Stimulated activated CD4-positive, alpha-beta T cell treated with anti-CD3 and anti-CD28 coated beads, Interleukin-1b, Interleukin-23, amount 100 ng/mL, for 24 hours (primary cell): Measurements from ENCODE around the gene KIRREL3.

ENCODE experiments used
- DNase-seq, 4 experiments: peaks; one replicate each; pipeline ENCODE4 v3.0.0-alpha.2; 2020; ENCODE audit warnings: low read depth in 4 of 4, low spot score in 1 of 4

The KIRREL3 gene

GRCh38 chr11:126477535-126478305 is 522.9 kb downstream of the KIRREL3 start:
- DNase-seq, result no peak

DNA sequence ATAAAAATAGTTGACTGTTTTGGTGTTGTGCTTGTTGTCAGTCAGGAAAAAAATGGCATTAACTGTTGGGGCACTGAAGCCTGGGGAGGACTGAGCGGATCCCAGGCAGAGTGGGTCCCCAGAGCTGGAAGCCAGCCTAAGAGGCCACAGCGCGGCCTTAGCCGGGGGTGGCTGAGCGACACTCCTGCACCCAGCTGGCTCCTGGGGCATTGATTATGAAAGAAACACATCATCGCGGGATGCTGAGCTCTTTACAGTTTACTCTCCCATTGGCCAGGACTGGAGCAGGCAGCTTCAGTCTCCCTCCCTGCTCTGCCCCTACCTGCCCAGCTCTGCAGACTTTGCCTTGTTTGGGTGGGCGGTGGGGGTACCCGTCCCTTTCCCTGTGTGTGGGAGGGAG is 523.6 kb downstream of the KIRREL3 start:
- no peak for DNase-seq

GRCh38 chr11:126476266-126476924 is 524.2 kb downstream of the KIRREL3 start:
- no peak for DNase-seq

DNA sequence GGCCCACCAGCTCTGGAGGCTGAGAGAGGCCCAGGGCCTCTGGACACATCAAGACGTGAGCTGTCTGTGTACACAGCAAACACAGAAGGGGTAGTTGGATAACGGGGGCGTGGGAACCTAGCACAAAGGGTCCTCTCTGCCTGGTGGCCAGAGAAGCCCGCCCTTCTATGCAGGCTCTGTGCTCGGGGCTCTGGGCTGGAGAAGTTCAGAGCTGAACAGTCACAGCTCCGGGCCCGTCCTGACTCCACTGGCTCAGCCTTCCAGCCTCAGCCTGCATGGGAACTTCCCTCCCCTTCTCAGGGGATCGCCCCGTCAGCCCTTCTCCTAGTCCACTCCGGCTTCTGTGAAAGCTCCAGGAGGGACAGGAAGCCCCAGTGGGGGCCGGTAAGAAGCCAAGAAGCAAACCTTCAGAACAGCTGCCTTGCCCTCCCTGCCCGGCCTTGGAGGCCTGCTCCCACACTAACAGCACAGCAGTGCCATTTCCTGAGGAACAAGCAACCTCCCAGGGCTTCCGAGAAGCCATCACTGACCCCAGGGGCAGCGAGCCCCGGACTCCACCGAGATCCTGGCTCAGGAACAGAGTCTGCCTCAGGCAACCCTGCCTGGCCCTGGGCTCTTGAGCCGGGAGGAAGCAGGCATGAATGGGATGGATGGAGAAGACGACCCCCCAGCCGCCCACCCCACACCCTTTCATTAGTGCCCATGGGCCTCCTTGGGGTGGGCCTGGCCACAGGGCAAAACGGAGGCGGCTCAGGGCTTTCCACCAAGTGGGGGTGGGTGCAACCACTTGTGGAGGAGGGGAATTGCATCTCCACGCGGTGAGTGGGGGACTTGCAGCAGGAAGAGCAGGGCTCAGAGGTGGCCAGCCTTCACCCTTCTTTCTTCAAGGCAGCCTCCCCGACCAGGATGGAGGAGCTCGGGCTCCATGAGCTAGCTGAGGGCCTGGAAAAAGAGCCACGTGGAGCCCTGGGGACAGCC is 525.3 kb downstream of the KIRREL3 start:
- DNase-seq, result no peak

DNA sequence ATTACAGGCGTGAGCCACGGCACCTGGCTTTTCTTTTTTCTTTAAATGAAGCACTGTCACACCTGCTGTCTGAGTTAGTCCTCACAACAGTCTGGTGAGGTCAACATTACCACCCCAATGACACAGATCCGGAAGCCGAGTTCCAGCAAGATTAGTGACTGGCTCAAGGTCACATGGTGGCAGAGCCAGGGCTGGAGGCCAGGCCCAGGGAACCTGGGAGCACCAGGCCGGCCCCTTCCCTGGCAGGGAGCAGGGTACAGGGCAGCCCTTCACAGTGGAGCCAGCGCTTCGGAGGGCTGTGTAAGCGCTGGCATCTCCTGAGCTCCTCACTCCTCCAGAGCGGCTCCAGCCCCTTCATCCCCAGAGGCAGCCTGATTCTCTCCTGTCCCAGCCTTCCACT is 526.4 kb downstream of the KIRREL3 start:
- DNase-seq, result no peak

GRCh38 chr11:126473269-126473668 is 527.3 kb downstream of the KIRREL3 start:
- DNase-seq, result no peak

DNA sequence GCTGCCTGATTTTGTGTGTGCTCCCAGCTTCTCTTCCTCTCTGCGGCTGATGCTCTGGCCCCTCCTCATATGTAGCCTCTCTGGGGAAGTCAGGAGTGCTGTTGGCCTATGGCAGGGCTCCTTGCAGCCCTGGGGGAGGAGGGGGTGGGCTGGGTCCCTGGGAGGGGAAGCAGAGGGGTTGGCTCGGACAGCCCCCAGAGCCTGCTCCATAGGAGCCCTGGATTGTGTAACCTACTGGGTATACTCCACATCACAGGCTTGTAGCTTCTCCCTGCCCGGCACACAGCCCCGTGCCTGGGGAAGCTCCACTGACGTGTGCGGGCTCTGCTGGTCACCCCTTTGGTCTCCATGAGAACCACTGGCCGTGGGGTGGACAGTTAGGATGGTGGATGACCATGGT is 531.3 kb downstream of the KIRREL3 start:
- no peak for DNase-seq

DNA sequence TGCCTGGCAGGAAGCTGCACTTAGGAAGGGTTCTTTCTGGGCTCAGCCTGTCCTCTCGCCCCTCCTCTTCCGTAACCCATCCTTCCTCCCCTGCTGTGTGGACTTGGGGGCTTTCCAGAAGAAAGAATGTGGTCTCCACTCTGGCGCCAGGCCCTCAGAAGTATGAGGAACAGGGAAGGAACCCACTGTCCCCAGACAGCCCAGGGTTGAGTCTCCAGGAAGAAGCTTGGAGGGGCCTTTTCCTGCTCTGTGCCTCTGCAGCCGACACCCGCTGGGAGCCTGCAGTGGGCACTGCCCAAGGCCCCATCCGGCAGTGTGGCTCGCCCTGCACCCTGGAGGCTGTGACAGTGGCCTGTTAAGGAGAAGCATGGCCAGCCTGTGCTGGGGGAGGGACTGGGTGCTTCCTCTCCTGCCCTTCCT is 532.5 kb downstream of the KIRREL3 start:
- DNase-seq, result no peak

DNA sequence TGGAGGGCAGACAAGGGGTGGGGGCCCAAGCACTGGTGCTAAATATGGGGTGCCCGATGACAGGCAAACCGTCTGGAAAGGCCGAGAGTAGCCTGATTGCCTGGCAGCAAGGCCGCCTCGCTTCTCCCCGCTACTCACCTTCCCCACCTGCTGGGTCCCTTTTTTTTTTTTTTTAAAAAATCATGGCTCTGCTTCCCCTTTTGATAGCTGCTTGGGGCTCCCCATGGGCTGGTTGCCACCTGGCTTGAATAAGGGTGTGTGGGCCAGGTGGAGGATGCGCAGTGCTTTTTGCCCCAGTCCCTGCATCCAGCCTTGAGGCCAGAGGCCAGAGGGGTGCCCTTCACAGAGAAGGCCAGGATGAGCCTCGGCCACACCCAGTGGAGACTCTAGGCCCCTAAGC is 533.1 kb downstream of the KIRREL3 start:
- DNase-seq, result no peak

GRCh38 chr11:126467046-126467370 is 533.6 kb downstream of the KIRREL3 start:
- DNase-seq, result no peak

DNA sequence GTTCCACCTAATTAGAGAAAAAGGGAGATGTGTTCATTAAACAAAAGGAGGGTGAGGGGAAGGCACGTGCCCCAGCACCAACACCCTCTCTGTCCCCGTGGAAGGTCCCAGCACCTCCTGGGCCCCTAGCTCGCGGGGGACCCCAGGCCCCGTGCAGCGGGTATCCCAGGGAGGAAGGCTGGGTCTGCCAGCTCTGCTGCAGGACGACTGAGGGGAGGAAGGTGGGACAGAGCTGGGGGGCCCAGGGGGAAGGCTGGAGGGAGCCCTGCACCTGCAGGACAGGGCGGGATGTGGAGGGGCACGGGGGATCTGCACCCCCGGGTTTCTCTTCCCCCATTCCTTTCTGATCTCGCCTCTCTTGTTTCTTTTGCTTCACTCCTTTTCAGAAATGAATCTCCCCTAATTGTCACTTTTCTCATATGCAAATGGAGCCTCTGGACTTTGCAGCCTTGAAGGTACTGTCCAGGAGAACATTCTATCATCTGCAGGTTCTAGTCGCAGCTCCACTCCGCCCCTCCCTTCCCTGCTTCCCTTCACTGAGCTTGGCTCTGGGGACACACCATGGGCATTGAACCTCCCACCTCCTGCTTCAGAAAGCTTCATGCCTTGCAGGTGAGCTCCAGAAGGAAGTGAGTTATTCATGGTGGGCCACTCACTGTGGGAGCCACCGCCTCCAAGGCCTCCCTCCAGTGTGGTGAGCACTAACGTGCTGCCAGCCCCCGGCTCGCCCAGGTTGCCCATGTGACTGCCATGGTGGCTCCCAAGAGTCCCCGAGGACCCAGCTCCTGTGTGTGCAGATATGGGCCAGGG is 534.1 kb downstream of the KIRREL3 start:
- no peak for DNase-seq

- DNase-seq, result no peak
These were observed 534.9 kb downstream of the KIRREL3 start for GRCh38 chr11:126465573-126466188.

- no peak for DNase-seq
These were observed 535.8 kb downstream of the KIRREL3 start for GRCh38 chr11:126464796-126465195.

DNA sequence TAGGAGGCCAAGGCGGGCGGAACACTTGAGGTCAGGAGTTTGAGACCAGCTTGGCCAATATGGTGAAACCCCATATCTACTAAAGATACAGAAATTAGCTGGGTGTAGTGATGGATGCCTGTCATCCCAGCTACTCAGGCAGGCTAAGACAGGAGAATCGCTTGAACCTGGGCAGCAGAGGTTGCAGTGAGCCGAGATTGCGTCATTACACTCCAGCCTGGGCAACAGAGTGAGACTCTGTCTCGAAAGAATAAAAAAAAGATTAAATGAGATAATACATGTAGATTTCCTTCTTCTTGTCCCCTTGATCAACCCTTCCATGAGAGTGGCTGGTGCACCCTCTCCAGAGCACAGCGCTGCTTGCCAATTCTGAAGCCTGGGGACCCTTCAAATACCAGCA is 538.1 kb downstream of the KIRREL3 start:
- DNase-seq, result no peak

DNA sequence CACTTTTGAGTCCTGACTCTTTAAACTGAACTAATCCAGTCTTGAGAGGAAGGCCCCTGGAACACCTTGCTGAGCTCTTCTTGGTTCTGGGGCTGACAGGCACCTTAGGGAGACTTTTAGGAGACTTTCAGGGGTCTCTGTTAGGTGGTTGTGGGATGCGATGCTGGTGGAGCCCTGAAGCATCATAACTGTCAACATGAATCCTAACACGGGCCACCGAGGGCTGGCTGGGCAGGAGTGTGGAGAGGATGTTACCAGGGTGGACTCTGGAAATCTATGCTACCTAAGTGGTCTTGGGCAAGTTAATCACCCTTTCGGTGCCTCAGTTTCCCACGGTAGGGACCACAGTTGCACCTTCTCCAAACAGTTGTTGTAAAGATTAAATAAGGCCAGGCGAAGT is 538.6 kb downstream of the KIRREL3 start:
- no peak for DNase-seq

GRCh38 chr11:126461096-126461440 is 539.5 kb downstream of the KIRREL3 start:
- no peak for DNase-seq

DNA sequence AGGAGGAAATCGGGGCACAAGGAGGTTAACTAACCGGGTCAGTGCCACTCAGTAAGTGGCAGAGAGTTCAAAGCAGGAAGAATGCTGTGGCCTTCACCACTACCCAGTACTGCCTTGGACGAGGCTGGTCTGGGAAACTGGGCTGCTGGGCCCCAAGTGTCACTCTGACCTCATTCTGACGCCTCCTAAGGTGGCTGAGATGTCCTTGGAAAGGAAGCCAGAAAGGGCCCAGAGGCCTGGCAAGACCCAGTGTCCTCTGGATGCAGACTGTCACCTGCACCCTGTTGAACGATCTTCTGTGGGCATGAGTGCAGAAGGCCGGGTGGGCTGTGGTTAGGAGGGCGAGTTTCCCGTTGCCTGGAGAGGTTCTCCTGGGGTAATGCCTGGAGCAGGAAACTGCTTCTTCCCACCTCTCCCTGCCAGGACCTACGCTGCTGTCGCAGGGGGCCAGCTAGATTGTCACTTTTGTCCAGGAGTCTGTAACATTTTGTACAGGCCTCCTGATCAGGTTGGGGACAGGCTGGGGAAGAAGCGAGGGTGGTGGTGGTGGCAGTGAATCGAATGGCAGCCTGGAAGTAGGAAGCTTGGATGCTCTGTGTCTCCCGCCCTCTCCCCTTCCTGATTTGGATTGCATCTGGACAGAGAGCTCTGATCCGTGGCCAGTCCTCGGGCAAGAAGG is 540.0 kb downstream of the KIRREL3 start:
- no peak for DNase-seq

- DNase-seq, result no peak
These were observed 540.8 kb downstream of the KIRREL3 start for GRCh38 chr11:126459691-126460281.

- no peak for DNase-seq
These were observed 542.8 kb downstream of the KIRREL3 start for GRCh38 chr11:126457817-126458216.
